NT2/D1 (cell line): ENCODE results near the gene CD34.
"Not testable (repeated sequence)": the region's sequence is repeated elsewhere in the genome, so short reads cannot be mapped to it uniquely, and the experiment has no call there.

Source experiments
- DNase-seq: peaks from one replicate; pipeline ENCODE4 v3.0.0-alpha.2; 2011; ENCODE audit warnings: low read depth, low spot score
- H3K27me3 ChIP-seq: 2 replicates; pipeline ENCODE4 v1.6.0; 2011; ENCODE audit warnings: mild to moderate bottlenecking; ENCODE audit not compliant: insufficient read length, insufficient read depth
- H3K36me3 ChIP-seq: 2 replicates; pipeline ENCODE4 v1.6.1; 2011; ENCODE audit warnings: mild to moderate bottlenecking, low read length, mixed read lengths; ENCODE audit not compliant: insufficient read depth, insufficient read length
- H3K4me1 ChIP-seq: 2 replicates; pipeline ENCODE4 v1.5.1; 2011; ENCODE audit not compliant: insufficient read depth, insufficient read length
- H3K4me3 ChIP-seq: 2 replicates; pipeline ENCODE4 v1.5.1; 2011; ENCODE audit warnings: low read depth; ENCODE audit not compliant: insufficient read length
- H3K9ac ChIP-seq: 2 replicates; pipeline ENCODE4 v1.6.0; 2011; ENCODE audit warnings: low read depth; ENCODE audit not compliant: insufficient read length
- H3K9me3 ChIP-seq: 2 replicates; pipeline ENCODE4 v1.5.1; 2011; ENCODE audit warnings: mild to moderate bottlenecking, low read length; ENCODE audit not compliant: insufficient read depth
- SUZ12 ChIP-seq: IDR thresholded peaks from 2 replicates; pipeline ENCODE4 v1.6.1; 2011; ENCODE audit not compliant: insufficient read length, insufficient read depth; ENCODE audit errors: extremely low read depth
- YY1 ChIP-seq: IDR thresholded peaks from 2 replicates; pipeline ENCODE4 v1.6.1; 2011; ENCODE audit not compliant: insufficient read length, insufficient read depth
- ZNF274 ChIP-seq: IDR thresholded peaks from 2 replicates; pipeline ENCODE4 v1.6.1; 2011; ENCODE audit warnings: mild to moderate bottlenecking, low read depth, low read length

The CD34 gene

GRCh38 chr1:207944571-207944970 lies 33.6 kb upstream of the CD34 start:
- Histone ChIP-seq H3K4me3 (no peak overlapping the region), H3K27me3 (no peaks in the 10 kb centered on the region), H3K9ac (no peak overlapping the region), H3K36me3 (no peaks in the 10 kb centered on the region), H3K9me3 (no peaks in the 10 kb centered on the region), H3K4me1 (no peaks in the 10 kb centered on the region)
- TF ChIP-seq SUZ12 (no peak), ZNF274 (no peak), YY1 (no peak)
- no peak for DNase-seq

GRCh38 chr1:207942337-207942741 lies 31.4 kb upstream of the CD34 start:
- not testable (repeated sequence) for H3K4me1 ChIP-seq, H3K9ac ChIP-seq, H3K4me3 ChIP-seq, H3K36me3 ChIP-seq, H3K9me3 ChIP-seq, DNase-seq, H3K27me3 ChIP-seq

- H3K27me3 ChIP-seq = no peaks in the 10 kb centered on the region
Measured at GRCh38 chr1:207941665-207942064, 30.7 kb upstream of the CD34 start.

GRCh38 chr1:207938016-207938415 lies 27.1 kb upstream of the CD34 start:
- TF ChIP-seq ZNF274 (no peak), YY1 (no peak), SUZ12 (no peak)
- DNase-seq = no peak
- Histone ChIP-seq H3K27me3 (no peaks in the 10 kb centered on the region), H3K36me3 (no peaks in the 10 kb centered on the region), H3K9ac (no peak overlapping the region), H3K4me3 (no peak overlapping the region), H3K4me1 (no peaks in the 10 kb centered on the region), H3K9me3 (no peaks in the 10 kb centered on the region; the same call in 1 of the 2 replicates)

More at GRCh38 chr1:207941665-207942064, 30.7 kb upstream of the CD34 start:
- Histone ChIP-seq H3K36me3 (no peaks in the 10 kb centered on the region), H3K4me3 (no peak overlapping the region), H3K9me3 (no peaks in the 10 kb centered on the region), H3K9ac (no peak overlapping the region), H3K4me1 (no peaks in the 10 kb centered on the region)
- TF ChIP-seq YY1 (no peak), SUZ12 (no peak), ZNF274 (no peak)
- no peak for DNase-seq

GRCh38 chr1:207937204-207937603 lies 26.3 kb upstream of the CD34 start:
- TF ChIP-seq SUZ12 (no peak), YY1 (no peak), ZNF274 (no peak)
- no peak overlapping the region for H3K4me3 ChIP-seq
- no peak overlapping the region for H3K9ac ChIP-seq
- no peak for DNase-seq
- no peaks in the 10 kb centered on the region for H3K36me3 ChIP-seq
- H3K4me1 ChIP-seq = no peaks in the 10 kb centered on the region
- H3K27me3 ChIP-seq = no peaks in the 10 kb centered on the region
- H3K9me3 ChIP-seq = no peaks in the 10 kb centered on the region; the same call in 1 of the 2 replicates

GRCh38 chr1:207935166-207935583 lies 24.2 kb upstream of the CD34 start:
- Histone ChIP-seq H3K4me3 (no peak overlapping the region), H3K36me3 (no peaks in the 10 kb centered on the region), H3K9me3 (no peaks in the 10 kb centered on the region; the same call in 1 of the 2 replicates), H3K9ac (no peak overlapping the region), H3K4me1 (no peaks in the 10 kb centered on the region), H3K27me3 (no peaks in the 10 kb centered on the region)
- no peak for TF ChIP-seq ZNF274
- TF ChIP-seq SUZ12 = no peak
- no peak for TF ChIP-seq YY1
- DNase-seq = no peak

GRCh38 chr1:207933205-207933800 lies 22.4 kb upstream of the CD34 start:
- TF ChIP-seq ZNF274 (no peak), YY1 (no peak)
- Histone ChIP-seq H3K9me3 (no peaks in the 10 kb centered on the region; the same call in 1 of the 2 replicates), H3K36me3 (no peaks in the 10 kb centered on the region), H3K4me3 (no peak overlapping the region), H3K27me3 (no peaks in the 10 kb centered on the region), H3K4me1 (no peaks in the 10 kb centered on the region), H3K9ac (no peak overlapping the region)
- no peak for DNase-seq
